CD4-positive, alpha-beta T cell treated with Interleukin-6 at 100 ng/mL for 8 hours (primary cell): ENCODE measurements around the gene TTC34.
"Not testable (repeated sequence)": the region's sequence is repeated elsewhere in the genome, so short reads cannot be mapped to it uniquely, and the experiment has no call there.

Experiments
- DNase-seq: peaks from one replicate; pipeline ENCODE4 v3.0.0-alpha.2; 2020; ENCODE audit warnings: mixed read lengths, low spot score

The TTC34 gene

DNA sequence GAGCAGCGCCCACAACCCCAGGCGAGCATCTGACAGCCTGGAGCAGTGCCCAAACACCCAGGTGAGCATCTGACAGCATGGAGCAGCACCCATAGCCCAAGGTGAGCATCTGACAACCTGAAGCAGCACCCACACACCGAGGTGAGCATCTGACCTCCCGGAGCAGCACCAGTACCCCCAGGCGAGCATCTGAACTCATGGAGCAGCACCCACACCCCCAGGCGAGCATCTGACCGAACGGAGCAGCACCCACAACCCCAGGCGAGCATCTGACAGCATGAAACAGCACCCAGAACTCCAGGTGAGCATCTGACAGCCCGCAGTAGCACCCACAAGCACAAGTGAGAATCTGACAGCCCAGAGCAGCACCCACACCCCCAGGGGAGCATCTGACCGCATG is 129.8 kb downstream of the TTC34 start:
- DNase-seq: not testable (repeated sequence)

DNA sequence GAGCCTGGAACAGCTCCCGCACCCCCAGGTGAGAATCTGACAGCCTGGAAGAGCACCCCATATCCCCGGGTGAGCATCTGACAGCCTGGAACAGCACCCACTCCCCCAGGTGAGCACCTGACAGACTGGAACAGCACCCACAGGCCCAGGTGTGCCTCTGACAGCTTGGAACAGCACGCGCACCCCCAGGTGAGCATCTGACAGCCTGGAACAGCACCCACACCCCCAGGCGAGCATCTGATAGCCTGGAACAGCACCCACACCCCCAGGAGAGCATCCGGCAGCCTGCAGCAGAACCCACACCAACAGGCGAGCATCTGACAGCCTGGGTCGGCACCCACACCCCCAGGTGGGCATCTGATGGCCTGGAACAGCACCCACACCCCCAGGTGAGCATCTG is 141.7 kb downstream of the TTC34 start:
- not testable (repeated sequence) for DNase-seq

DNA sequence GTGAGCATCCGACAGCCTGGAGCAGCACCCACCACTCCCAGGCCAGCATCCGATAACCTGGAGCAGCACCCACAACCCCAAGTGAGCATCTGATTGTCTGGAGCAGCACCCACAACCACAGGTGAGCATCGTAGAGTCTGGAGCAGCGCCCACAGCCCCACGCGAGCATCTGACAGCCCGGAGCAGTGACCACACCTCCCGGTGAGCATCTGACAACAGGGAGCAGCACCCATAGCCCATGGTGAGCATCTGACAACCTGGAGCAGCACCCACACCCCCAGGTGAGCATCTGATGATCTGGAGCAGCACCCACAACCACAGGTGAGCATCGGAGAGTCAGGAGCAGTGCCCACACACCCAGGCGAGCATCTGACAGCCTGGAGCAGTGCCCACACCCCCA is 143.6 kb downstream of the TTC34 start:
- DNase-seq: not testable (repeated sequence)

DNA sequence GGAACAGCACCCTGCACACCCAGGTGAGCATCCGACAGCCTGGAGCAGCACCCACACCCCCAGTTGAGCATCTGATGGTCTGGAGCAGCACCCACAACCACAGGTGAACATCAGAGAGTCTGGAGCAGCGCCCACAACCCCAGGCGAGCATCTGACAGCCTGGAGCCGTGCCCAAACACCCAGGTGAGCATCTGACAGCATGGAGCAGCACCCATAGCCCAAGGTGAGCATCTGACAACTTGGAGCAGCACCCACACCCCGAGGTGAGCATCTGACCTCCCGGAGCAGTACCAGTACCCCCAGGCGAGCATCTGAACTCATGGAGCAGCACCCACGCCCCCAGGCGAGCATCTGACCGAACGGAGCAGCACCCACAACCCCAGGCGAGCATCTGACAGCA is 144.4 kb downstream of the TTC34 start:
- DNase-seq: not testable (repeated sequence)

DNA sequence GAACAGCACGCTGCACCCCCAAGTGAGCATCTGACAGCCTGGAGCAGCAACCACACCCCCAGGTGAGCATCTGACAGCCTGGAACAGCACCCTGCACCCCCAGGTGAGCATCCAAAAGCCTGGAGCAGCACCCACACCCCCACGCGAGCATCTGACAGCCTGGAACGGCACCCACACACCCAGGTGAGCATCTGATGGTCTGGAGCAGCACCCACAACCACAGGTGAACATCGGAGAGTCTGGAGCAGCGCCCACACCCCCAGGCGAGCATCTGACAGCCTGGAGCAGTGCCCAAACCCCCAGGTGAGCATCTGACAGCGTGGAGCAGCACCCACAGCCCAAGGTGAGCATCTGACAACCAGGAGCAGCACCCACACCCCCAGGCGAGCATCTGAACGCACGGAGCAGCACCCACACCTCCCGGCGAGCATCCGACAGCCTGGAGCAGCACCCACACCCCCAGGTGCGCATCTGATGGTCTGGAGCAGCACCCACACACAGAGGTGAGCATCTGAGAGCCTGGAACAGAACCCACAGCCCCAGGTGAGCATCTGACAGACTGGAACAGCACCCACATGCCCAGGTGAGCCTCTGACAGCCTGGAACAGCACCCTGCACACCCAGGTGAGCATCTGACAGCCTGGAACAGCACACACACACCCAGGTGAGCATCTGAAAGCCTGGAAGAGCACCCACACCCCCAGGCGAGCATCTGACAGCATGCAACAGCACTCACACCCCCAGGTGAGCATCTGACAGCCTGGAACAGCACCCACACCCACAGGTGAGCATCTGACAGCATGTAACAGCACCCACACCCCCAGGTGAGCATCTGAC is 145.7 kb downstream of the TTC34 start:
- not testable (repeated sequence) for DNase-seq

DNA sequence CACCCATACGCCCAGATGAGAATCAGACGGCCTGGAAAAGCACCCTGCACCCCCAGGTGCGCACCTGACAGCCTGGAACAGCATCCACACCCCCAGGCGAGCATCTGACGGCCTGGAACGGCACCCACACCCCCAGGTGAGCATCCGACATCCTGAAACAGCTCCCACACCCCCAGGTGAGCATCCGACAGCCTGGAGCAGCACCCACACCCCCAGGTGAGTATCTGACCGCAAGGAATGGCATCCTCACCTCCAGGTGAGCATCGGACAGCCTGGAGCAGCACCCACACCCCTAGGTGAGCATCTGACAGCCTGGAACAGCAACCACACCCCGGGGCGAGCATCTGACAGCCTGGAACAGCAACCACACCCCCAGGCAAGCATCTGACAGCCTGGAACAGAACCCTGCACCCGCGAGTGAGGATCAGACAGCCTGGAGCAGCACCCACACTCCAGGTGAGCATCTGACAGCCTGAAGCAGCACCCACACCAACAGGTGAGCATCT is 147.0 kb downstream of the TTC34 start:
- DNase-seq: not testable (repeated sequence)

DNA sequence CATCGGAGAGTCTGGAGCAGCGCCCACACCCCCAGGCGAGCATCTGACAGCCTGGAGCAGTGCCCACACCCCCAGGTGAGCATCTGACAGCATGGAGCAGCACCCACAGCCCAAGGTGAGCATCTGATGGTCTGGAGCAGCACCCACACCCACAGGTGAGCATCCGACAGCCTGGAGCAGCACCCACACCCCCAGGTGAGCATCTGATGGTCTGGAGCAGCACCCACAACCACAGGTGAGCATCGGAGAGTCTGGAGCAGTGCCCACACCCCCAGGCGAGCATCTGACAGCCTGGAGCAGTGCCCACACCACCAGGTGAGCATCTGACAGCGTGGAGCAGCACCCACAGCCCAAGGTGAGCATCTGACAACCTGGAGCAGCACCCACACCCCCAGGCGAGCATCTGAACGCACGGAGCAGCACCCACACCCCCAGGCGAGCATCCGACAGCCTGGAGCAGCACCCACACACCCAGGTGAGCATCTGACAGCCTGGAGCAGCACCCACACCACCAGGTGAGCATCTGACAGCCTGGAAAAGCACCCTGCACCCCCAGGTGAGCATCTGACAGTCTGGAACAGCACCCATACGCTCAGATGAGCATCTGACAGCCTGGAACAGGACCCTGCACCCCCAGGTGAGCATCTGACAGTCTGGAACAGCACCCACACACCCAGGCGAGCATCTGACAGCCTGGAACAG is 147.6 kb downstream of the TTC34 start:
- not testable (repeated sequence) for DNase-seq

DNA sequence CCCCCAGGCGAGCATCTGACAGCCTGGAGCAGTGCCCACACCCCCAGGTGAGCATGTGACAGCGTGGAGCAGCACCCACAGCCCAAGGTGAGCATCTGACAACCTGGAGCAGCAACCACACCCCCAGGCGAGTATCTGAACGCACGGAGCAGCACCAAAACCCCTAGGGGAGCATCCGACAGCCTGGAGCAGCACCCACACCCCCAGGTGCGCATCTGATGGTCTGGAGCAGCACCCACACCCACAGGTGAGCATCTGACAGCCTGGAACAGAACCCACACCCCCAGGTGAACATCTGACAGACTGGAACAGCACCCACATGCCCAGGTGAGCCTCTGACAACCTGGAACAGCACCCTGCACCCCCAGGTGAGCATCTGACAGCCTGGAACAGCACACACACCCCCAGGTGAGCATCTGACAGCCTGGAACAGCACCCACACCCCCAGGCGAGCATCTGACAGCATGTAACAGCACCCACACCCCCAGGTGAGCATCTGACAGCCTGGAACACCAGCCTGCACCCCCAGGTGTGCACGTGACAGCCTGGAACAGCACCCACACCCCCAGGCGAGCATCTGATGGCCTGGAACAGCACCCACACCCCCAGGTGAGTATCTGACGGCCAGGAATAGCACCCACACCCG is 148.4 kb downstream of the TTC34 start:
- DNase-seq: not testable (repeated sequence)

DNA sequence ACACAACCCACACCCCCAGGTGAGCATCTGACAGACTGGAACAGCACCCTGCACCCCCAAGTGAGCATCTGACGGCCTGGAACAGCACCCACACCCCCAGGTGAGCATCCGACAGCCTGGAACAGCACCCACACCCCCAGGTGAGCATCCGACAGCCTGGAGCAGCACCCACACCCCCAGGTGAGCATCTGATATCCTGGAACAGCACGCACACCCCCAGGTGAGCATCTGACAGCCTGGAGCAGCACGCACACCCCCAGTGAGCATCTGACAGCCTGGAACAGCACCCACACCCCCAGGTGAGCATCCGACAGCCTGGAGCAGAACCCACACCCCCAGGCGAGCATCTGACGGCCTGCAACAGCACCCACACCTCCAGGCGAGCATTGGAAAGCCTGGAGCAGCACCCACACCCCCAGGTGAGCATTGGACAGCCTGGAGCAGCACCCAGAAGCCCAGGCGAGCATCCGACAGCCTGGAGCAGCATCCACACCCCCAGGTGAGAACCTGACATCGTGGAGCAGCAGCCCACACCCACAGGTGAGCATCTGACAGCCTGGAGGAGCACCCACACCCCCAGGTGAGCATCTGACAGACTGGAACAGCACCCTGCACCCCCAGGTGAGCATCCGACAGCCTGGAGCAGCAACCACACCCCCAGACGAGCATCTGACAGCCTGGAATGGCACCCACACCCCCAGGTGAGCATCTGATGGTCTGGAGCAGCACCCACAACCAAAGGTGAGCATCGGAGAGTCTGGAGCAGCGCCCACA is 149.2 kb downstream of the TTC34 start:
- not testable (repeated sequence) for DNase-seq

DNA sequence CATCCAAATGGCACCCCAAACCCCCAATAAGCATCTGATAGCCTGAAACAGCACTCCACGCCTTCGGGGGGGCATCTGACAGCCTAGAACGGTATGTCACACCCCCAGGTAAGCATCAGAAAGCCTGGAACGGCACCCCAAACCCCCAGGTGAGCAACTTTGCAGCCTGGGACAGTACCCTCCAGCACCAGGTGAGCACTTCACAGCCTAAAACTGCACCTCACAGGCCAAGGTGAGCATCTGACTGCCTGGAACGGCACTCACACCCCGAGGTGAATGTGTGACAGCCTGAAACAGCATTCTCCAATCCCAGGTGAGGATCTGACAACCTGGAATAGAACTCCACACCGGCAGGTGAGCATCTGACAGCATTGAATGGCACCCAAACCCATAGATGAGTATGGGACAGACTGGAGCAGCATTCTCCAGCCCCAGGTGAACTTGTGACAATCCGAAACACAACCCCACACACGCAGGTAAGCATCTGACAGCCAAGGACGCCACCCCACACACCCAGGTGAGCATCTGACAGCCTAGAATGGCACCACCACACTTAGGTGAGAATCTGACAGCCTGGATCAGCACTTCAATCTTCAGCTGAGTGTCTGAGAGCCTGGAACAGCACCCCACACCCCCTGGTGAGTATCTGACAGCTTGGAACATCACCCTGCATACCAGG is 150.4 kb downstream of the TTC34 start:
- no peak for DNase-seq

DNA sequence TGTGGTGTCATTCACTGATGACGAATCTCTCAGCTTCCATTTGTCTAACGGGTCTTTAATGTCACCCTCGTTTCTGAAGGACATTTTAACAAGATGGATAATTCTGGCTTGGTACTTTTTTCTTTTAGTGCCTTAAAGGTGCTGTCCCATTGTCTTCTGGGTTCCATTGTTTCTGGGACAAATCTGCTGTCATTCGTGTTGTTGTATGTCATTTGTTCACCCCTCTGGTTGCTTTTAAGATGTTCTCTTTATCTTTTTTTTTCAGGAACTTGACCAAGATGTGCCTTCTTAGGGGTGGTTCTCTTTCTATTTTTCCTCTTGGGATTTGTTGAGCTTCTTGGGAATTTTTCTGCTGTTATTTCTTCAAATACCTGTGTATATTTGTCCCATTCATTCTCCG is 154.7 kb downstream of the TTC34 start:
- DNase-seq: no peak

DNA sequence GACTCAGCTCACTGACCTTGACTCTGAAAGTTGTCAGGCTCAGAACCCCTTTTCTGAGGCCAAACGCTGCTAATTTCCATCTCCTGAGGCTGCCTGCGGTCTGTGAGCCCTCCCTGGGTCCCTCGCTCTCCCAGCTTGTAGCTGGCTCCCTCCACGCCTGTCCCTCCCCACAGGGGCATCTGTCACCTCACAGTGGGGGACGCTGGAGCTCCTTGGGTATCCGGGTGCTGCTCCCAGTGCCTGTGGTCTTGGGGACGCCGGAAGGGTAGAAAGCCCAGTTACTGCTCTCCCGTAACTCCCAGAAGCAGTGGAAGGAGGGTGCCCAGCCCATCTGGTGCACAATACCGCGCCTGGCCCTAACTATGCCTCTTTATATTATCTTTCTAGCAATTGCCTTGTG is 155.7 kb downstream of the TTC34 start:
- no peak for DNase-seq

DNA sequence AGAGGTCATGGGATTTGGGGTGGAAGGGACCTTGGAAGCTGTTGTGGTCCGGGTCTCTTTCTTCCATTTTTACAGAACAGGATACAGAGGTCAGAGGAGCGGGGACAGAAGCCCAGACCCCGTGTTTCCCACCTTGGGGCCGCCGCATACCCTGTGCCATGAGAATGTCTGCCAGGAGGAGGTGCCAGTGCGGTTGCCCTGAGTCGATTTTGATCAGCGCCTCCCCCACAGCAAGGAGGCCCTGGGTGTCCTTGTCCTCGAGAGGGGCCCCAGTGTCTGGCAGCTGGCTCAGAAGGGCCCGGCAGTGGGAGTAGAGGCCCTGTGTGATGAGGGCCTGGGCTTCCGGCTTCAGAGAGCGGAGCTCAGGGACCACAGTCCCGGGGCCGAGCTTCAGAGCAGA is 156.3 kb downstream of the TTC34 start:
- no peak for DNase-seq

DNA sequence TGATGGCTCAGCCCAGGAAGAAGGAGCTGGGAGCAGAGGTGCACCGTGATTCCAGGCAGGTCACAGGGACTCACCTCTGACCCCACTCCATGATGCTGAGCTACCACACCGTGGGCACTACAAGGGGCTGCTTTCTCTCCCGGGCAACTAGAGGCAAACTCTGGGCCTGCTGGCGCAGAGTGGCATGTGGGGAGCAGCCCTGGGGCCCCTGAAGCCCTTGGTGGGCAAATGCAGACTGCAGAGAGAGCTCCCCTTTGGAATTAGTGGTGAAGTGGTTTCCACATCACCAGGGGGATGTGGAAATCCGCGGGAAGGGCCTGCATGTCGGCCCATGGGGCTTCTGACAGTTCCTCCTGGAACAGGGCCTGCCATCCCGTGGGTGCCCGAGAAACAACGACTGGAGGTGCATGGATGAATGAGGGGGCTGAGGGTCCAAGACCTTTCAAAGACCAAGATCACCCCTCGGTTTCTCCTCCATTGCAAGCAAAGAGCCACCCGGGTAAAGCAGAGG is 156.8 kb downstream of the TTC34 start:
- DNase-seq: no peak

DNA sequence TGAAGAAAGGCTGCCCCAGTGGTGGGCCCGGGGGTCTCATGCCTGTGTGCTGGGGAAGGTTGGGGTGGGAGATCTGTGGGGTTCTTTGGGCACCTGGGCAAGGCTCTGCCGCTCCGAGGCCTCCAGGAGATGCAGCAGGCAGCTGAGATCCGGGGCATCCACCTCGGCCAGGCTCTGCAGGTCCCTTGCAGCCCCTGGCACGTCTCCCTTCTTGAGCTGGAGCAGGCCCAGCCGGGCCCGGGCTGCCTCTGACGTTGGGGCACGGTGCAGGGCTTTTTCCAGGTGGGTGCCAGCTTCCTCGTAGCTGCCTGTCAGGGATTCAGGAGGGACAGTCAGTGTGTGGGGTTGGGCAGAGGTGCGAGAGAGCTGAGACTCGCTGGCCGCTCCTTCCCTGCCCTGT is 157.3 kb downstream of the TTC34 start:
- DNase-seq: no peak

DNA sequence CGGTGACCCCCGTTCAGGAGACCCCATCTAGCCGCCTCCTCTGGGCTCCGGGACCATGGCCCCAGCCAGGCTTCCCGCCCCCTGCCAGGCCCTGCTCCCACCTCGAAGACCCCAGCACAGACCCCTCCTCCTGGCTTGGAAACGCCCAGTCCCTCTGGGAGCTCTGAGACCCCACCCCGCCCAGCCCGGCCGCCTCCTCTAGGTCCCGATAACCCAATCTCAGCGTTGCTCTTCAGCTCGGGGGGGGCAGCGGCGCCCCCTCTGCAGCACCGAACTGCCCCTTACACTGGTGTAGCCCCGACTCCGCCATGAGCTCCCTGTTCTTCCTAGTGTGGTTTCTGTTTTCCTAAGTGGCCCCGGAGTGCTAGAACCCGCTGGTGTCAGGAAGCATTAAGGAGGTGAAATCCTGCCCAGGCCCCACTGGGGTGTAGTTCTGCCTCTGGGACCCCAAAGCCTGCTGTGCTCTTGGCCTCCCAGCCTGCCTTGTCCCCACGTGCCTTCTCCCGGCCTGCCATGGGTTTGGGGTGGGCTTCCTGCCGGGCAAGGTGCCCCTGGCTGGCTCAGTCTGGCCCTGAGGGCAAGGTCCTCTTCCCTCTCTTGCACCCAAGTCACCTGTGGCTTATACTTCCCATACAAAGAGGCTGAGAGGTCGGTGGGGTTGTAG is 157.9 kb downstream of the TTC34 start:
- DNase-seq: no peak

DNA sequence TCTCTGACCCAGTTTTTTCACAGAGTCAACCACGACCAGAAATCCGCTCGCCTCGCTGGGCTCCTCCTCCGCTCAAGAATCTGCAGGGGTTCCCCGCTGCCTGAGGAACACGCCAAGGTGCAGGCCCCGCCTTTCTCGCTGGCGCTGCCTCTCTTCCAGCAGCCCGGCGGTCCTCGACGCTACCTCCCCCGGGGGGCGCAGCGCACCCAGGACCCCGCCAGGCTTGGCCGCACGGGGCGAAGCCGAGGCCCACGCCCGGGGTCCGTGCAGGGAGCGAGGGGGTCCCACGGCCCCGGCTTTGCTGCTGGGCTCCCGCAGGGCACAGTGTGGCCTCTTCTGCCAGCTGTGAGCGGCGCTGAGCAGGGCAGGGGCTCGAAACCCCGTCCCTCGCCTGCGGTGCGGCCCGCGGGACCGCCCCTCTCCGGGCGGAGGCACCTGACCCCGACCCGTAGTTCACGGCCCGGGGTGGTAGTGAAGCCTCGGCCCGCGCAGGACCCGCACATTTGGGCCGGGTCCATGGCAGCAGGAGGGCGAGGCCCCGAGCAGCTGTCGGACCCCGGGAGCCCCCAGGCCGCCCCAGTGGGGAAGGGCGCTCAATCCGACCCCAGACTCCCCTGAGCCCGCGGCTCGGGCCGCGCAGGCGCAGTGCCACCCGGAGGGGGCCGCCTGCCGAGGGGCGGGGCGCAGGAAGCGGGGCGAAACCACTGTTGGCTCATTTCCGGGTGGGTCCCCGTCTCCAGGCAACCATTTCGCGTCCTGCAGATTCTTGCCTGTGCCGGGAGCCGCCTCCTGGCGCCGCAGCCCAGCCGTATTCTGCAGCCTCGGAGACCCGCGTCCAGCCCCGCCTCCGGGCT is 158.7 kb downstream of the TTC34 start:
- peak; percentile 96 for DNase-seq

DNA sequence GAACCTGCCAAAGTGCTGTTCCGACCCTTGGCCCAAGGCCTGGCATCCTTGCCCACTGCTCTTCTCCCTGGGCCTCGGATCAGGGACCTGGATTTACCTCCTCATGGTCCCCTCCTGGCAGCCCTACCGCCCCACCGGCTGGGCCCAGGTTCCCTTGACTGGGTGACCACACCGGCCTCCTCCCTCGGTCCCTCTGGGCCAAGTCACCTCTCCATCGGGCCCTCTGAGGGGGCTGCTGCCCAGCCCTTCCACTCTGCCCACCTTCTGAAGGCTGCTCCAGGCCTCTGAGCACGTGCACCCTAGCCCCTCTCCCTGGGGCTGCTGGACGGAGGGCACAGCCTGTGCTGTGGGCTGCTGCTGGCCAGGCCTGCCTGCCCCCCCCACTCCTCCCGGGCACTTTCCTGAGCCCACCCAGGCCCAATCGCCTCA is 159.3 kb downstream of the TTC34 start:
- no peak for DNase-seq

DNA sequence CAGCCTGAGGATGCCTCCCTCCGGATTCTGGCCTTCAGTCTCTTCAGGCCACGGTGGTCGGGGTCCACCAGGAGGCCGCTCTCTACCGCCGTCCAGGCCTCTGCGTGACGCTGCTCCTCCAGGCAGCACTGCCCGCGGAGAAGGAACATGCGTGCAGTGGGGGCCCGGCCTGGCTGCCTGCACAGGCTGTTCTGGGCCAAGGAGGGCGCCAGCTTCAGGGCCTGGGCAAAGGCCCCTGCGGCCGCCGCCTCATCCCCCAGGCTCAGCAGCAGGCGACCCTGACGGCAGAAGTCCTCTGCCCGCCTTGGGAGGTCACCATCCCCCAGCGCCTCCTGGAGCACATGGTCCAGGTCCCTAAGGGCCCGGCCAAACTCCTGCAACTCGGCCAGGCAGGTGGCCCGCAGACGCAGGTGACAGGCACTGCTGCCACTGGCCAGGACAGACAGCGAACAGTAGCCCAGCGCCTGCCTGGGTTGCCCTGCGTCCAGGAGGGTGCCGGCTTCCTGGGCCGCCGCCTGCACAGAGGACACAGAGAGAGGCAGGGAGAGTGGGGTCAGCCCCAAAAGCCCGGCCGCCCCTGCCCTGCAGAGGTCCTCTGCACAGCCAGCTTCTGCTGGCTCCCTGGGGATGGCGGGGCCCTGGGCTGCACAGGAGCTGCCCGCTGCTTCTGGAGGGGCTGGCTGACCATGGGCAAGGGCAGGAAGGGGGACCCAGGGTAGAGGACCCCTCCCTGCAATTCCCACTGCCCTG is 159.9 kb downstream of the TTC34 start:
- no peak for DNase-seq
